22Rv1 (cell line): ENCODE data around the gene CDC42EP5.

Experiments
- H3K27ac ChIP-seq: fragments of 450-650 bp; 2 replicates; pipeline ENCODE4 v1.5.1; 2017
- ZFX ChIP-seq: fragments of 450-650 bp; IDR thresholded peaks from 2 replicates; pipeline ENCODE4 v1.6.1; 2017; ENCODE audit warnings: antibody characterized with exemption, borderline replicate concordance
- TF ChIP-seq, protein P1 (sequence below): fragments of 450-650 bp; IDR thresholded peaks from 2 replicates; pipeline ENCODE4 v1.5.1; 2017; ENCODE audit warnings: mild to moderate bottlenecking

Gene CDC42EP5

DNA sequence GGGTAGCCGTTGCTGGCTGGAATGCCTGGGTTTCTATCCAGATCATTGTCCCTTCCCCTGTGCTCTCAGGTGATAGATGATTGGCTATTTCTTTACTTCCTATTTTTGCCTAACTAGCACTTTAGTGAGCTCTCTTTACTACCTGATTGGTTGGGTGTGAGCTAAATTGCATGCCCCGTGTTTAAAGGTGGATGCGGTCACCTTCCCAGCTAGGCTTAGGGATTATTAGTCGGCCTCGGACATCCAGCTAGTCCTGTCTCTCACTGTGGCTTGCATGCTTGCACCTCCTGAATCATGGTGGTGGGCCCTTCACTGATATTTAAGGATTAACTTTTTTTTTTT lies 47.7 kb downstream of the CDC42EP5 start:
- TF ChIP-seq, protein P1, sequence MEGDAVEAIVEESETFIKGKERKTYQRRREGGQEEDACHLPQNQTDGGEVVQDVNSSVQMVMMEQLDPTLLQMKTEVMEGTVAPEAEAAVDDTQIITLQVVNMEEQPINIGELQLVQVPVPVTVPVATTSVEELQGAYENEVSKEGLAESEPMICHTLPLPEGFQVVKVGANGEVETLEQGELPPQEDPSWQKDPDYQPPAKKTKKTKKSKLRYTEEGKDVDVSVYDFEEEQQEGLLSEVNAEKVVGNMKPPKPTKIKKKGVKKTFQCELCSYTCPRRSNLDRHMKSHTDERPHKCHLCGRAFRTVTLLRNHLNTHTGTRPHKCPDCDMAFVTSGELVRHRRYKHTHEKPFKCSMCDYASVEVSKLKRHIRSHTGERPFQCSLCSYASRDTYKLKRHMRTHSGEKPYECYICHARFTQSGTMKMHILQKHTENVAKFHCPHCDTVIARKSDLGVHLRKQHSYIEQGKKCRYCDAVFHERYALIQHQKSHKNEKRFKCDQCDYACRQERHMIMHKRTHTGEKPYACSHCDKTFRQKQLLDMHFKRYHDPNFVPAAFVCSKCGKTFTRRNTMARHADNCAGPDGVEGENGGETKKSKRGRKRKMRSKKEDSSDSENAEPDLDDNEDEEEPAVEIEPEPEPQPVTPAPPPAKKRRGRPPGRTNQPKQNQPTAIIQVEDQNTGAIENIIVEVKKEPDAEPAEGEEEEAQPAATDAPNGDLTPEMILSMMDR: no peak
- no peak for TF ChIP-seq ZFX
- H3K27ac ChIP-seq: no peak overlapping the region

DNA sequence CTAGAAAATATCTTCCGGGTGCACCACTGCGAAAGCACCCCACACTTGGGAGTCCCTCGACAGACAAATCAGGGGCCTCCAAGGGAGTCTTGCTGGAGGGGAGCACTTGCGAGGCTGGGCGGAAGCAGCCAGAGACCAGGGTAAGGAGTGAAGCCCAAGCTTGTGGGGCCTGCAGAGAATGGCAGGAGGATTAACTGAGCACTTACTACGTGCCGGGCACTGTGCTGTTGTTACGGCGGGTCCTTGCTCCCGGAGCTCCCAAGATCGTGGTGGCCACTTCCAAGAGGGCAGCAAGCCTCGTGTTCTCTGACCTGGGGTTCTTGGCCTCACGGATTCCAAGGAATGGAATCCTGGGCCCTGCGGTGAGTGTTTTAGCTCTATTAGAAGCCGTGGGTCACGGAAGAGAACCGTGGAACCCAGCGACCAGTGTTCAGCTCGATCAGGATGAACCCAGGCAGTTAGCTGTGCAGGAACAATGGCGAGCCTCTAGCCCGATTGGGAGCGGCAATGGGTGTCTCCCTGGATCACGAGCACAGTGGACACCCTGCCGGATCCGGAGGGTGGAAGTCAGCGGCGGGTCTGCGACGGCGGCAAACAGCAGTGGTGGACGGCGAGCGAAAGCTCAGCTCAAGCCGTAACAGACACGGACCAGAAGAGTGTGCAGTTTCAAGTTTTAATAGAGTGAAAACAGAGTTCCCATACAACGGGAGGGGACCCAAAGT lies 48.3 kb downstream of the CDC42EP5 start:
- no peak overlapping the region for H3K27ac ChIP-seq
- no peak for TF ChIP-seq ZFX
- TF ChIP-seq, protein P1: no peak

DNA sequence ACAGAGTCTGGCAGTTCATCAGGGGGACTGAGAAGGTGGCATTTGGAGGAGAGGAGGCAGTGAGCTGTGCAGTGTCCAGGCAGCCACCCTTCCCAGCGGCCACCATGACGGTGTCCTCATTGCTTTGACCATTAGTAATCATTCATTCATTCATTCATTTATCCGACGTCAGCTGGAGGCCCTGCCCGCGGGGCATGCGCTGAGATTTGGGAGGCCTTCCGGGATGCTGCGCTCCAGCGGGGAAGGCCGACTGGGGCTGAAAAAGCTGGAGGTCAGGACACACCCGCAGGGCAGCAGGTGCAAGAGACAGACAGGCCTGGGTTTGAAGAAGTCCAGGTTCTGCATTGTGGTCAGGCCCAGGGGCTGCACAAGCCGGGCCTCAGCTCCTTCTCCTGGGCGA lies 48.9 kb downstream of the CDC42EP5 start:
- no peak overlapping the region for H3K27ac ChIP-seq

DNA sequence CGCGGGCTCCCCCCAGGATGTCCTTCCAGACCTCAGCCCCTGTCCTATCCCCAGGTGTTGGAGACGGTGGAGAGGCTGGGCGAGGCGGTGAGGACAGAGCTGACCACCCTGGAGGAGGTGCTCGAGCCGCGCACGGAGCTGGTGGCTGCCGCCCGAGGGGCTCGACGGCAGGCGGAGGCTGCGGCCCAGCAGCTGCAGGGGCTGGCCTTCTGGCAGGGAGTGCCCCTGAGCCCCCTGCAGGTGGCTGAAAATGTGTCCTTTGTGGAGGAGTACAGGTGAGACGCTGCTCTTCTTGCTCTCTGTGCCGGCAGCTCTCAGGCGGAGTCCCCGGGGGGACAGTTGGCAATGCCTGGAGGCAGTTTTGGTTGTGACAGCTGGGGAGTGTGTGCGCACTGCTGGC lies 51.0 kb downstream of the CDC42EP5 start:
- H3K27ac ChIP-seq: no peak overlapping the region
- no peak for TF ChIP-seq ZFX
- TF ChIP-seq, protein P1: no peak

More for the DNA sequence above, 48.9 kb downstream of the CDC42EP5 start:
- TF ChIP-seq, protein P1: no peak
- no peak for TF ChIP-seq ZFX

DNA sequence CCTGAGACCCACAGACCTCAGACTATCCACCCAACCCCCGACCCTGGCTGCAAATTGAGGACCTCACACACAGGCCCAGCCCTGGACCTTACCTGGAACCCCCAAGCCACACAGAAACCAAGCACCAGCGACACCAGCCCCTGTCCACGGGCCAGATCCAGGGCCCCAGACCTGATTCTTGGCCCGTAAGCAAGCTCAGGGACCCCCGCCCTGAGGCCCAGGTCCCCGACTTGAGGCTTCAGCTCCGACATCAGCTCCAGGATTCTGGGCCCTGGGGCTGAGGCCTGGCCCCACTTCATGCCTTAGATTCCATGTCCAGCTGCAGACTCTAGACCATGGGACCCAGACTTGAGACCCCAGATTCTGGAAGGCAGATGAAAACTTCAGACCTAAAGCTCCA lies 51.6 kb downstream of the CDC42EP5 start:
- TF ChIP-seq, protein P1: no peak
- no peak for TF ChIP-seq ZFX
- H3K27ac ChIP-seq: no peak overlapping the region

DNA sequence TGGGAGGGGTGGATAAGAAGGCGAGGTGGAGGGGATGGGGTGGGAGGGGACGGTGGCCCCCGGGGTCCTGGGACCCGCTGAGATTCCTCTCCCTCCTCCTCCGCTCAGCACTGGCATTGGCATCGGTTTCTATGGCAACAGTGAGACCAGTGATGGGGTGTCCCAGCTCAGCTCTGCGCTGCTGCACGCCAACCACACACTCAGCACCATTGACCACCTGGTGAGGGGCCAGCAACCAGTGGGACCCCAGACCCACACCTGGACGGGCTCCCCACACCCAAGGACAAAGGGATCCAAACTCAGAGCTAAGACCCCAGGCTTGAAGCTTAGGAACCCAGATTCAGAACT lies 52.0 kb downstream of the CDC42EP5 start:
- TF ChIP-seq, protein P1: no peak
- TF ChIP-seq ZFX: no peak
- H3K27ac ChIP-seq: no peak overlapping the region

DNA sequence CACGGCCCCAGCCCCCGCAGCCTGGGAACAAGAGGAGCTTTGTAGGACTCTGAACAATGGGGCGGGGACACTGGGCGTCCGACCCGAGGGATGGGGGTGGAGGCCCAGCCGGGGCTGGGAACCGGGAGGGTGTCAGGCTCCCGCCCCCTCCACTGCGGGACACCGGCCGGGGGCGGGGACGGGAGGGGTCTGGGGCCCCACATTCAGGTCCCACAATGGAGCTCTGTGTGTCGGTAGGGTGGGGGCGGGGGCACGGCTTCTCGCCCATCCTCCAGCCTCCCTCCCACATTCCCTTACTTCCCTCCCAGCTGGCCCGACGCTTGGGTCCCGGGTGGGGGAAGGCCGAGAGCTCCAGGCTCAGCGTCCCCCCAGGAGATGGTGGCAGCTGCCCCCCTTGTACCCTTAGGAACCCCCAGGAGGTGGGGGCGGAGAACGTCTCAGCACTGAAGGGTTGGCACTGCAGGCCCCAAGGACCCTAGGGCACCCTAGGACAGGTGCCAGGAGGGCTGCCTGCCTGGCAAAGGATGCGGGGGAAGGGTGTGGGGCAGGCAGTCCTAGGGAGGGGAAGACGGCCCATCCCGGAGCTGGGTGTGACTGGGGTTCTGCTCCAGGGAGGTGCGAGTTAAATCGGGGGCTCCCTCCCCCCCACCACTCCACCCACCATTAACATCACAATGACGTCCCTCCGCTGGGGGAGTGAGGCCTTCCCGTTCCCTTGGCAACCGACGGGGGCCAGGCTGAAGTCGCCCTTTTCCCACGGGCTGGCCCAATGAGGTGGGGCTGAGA lies 52.5 kb downstream of the CDC42EP5 start:
- H3K27ac ChIP-seq: no peak overlapping the region
- no peak for TF ChIP-seq ZFX
- TF ChIP-seq, protein P1: no peak
